Activated T-helper 1 cell treated with anti-CD3 and anti-CD28 coated beads, Interleukin-12 subunit alpha, Interleukin-12 subunit beta, Interleukin-2, Interleukin-4 antibody, amounts not matched to agents 30 ng/mL and 10 ng/mL and 1 ng/mL, durations not matched to agents 14 hours and 24 hours and 36 hours (primary cell): ENCODE measurements around the gene ZMYM5. TPM values are rescaled to one million over a fixed set of nuclear protein-coding genes. Genes with fewer than 3 reads are reported as not detected.
"Not testable (repeated sequence)": the region's sequence is repeated elsewhere in the genome, so short reads cannot be mapped to it uniquely, and the experiment has no call there.

ENCODE experiments used
- DNase-seq: peaks from one replicate; pipeline ENCODE4 v3.0.0; 2021; ENCODE audit warnings: low spot score
- H3K27ac Mint-ChIP-seq: one replicate; pipeline ENCODE4 v1.8.0; 2021; ENCODE audit warnings: mild to moderate bottlenecking, mixed read lengths
- H3K27me3 Mint-ChIP-seq: one replicate; pipeline ENCODE4 v1.8.0; 2022; ENCODE audit warnings: mild to moderate bottlenecking, moderate library complexity, mixed read lengths; ENCODE audit not compliant: insufficient read depth
- H3K36me3 Mint-ChIP-seq: one replicate; pipeline ENCODE4 v1.8.0; 2021; ENCODE audit warnings: low read depth, mixed read lengths
- H3K4me1 Mint-ChIP-seq: one replicate; pipeline ENCODE4 v1.8.0; 2021; ENCODE audit warnings: low read depth, mixed read lengths
- H3K4me3 Mint-ChIP-seq: one replicate; pipeline ENCODE4 v1.8.0; 2021; ENCODE audit warnings: mild to moderate bottlenecking, moderate library complexity, mixed read lengths
- H3K9me3 Mint-ChIP-seq: one replicate; pipeline ENCODE4 v1.8.0; 2021; ENCODE audit warnings: mixed read lengths
- intact Hi-C: fragments of 100-400 bp; cut with micrococcal nuclease; formaldehyde crosslinking; loops from one replicate; pipeline ENCODE4 v1.15.1; 2024
- total RNA-seq: library from RNA; stranded (reverse); gene quantifications from 2 replicates; pipeline ENCODE4 v1.2.3, GENCODE V29; 2022

The ZMYM5 gene
- 12.2 and 14.2 TPM in 2 replicates for total RNA-seq

- peak; percentile 95 for DNase-seq
- peaks cover 3% of the 10 kb centered on the region for H3K27me3 Mint-ChIP-seq
- intact Hi-C loops, result loop anchor here (1.0 to 10.0 kb wide), 10 partner anchors 81 to 1739 kb away; partner anchors contain the start of genes EEF1AKMT1, GJA3, MICU2 and MPHOSPH8
- peaks cover 15% of the 10 kb centered on the region for H3K36me3 Mint-ChIP-seq
- H3K4me3 Mint-ChIP-seq, result peak within 1 kb of the TSS; percentile 99
- H3K4me1 Mint-ChIP-seq, result peaks cover 43% of the 10 kb centered on the region
- H3K9me3 Mint-ChIP-seq, result no peaks in the 10 kb centered on the region
- peak within 1 kb of the TSS; percentile 97 for H3K27ac Mint-ChIP-seq
Measured at GRCh38 chr13:19863323-19864023, at the start of gene ZMYM5. Gene ZMYM5 (minus strand): TSS chr13:19863649. CDS start chr13:19852180, 11,469 bp downstream.

DNA sequence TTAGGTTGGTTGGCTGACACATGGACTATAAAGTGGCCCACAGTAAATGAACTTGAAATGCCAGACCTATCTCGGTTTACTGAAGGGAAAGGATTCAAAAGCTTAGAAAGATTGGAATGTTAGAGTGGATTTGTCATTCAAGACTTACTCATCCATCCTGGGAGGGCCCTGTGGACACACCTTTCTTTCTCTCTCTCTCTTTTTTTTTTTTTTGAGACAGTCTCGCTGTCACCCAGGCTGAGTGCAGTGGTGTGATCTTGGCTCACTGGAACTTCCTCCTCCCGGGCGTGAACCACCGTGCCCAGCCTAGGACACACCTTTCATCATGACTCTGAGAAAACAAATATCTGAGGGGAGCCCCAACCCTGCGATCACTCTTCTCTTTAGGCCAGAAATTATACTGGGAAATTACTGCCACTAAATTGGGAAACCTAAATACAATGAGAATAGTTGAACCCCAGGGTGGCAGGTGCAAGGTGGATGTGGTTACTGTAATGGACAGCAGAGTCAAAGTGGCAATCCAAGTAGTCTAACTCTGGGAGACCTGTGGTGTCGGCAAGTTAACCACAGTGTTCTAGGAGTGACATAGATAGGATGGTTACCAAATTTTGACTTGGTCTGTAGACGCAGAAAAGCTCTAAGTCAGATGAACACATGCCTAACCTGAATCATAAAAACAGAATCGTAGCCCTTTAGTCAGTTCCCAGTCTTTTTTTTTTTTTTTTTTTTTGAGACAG is 47.1 kb upstream of the ZMYM5 start:
- no peaks in the 10 kb centered on the region for H3K9me3 Mint-ChIP-seq
- no peaks in the 10 kb centered on the region for H3K36me3 Mint-ChIP-seq
- peaks cover 4% of the 10 kb centered on the region for H3K27me3 Mint-ChIP-seq
- intact Hi-C loops, result no loop called here
- DNase-seq, result no peak
- no peaks in the 10 kb centered on the region for H3K4me1 Mint-ChIP-seq
- H3K4me3 Mint-ChIP-seq, result no peak overlapping the region
- no peak overlapping the region for H3K27ac Mint-ChIP-seq

GRCh38 chr13:19908350-19908986 is 45.0 kb upstream of the ZMYM5 start:
- Mint-ChIP-seq H3K27me3 (peaks cover 7% of the 10 kb centered on the region), H3K4me1 (no peaks in the 10 kb centered on the region), H3K9me3 (no peaks in the 10 kb centered on the region), H3K4me3 (no peak overlapping the region), H3K36me3 (no peaks in the 10 kb centered on the region), H3K27ac (no peak overlapping the region)
- intact Hi-C loops, result no loop called here
- no peak for DNase-seq

DNA sequence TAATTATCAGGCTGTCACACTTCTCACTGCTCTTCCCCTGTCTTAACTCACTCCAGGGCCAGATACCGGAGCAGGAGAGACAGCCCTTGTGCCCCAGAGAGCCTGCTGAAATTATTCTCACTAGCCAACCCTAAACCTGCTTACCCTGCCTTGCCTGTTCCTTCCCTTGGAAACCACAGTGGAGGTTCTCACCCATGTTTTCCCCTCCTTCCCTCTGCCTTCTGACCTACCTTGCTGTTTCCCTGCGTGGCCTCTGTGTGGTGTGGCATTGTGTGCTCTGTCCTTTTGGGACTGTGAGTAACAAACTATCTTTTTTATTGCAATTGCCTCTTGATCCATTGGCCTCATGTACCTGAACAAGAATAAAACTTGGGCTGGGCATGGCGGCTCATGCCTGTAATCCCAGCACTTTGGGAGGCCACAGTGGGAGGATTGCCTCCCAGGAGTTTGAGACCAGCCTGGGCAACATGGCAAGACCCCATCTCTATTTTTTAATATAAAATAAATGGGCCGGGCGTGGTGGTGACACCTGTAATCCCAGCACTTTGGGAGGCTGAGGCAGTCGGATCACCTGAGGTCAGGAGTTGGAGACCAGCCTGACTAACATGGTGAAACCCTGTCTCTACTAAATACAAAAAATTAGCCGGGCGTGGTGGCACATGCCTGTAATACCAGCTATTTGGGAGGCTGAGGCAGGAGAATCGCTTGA is 42.2 kb upstream of the ZMYM5 start:
- H3K9me3 Mint-ChIP-seq, intact Hi-C loops, DNase-seq, H3K4me1 Mint-ChIP-seq, H3K27me3 Mint-ChIP-seq, H3K36me3 Mint-ChIP-seq, H3K27ac Mint-ChIP-seq, H3K4me3 Mint-ChIP-seq: not testable (repeated sequence)

DNA sequence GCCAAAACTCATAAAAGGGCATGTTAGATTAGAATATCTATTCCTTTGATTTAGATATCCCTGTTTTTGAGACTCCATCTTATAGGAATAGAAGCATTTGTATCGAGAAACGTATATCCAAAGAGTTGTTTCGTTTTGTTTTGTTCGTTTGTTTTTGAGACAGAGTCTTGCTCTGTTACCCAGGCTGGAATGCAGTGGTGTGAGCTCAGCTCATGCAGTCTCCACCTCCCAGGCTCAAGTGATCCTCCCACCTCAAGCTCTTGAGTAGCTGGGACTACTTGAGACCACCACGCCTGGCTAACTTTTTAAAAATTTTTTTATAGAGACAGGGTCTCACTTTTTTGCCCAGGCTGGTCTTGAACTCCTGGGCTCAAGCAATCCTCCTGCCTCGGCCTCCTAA is 26.6 kb upstream of the ZMYM5 start:
- Mint-ChIP-seq H3K36me3 (no peaks in the 10 kb centered on the region), H3K27me3 (peaks cover 2% of the 10 kb centered on the region), H3K9me3 (no peaks in the 10 kb centered on the region), H3K4me1 (no peaks in the 10 kb centered on the region), H3K27ac (no peak overlapping the region), H3K4me3 (no peak overlapping the region)
- no peak for DNase-seq
- intact Hi-C loops, result no loop called here

- Mint-ChIP-seq H3K4me3 (no peak overlapping the region), H3K27me3 (peaks cover 2% of the 10 kb centered on the region), H3K4me1 (no peaks in the 10 kb centered on the region), H3K36me3 (no peaks in the 10 kb centered on the region), H3K27ac (no peak overlapping the region), H3K9me3 (no peaks in the 10 kb centered on the region)
- DNase-seq, result no peak
- intact Hi-C loops, result no loop called here
Measured at GRCh38 chr13:19888799-19889198, 25.4 kb upstream of the ZMYM5 start.

- H3K4me1 Mint-ChIP-seq, result no peaks in the 10 kb centered on the region
- H3K36me3 Mint-ChIP-seq, result no peaks in the 10 kb centered on the region
- no peaks in the 10 kb centered on the region for H3K9me3 Mint-ChIP-seq
- no peak overlapping the region for H3K4me3 Mint-ChIP-seq
- peaks cover 8% of the 10 kb centered on the region for H3K27me3 Mint-ChIP-seq
- DNase-seq, result no peak
- no peak overlapping the region for H3K27ac Mint-ChIP-seq
- intact Hi-C loops, result no loop called here
Measured at GRCh38 chr13:19882231-19882630, 18.8 kb upstream of the ZMYM5 start.

DNA sequence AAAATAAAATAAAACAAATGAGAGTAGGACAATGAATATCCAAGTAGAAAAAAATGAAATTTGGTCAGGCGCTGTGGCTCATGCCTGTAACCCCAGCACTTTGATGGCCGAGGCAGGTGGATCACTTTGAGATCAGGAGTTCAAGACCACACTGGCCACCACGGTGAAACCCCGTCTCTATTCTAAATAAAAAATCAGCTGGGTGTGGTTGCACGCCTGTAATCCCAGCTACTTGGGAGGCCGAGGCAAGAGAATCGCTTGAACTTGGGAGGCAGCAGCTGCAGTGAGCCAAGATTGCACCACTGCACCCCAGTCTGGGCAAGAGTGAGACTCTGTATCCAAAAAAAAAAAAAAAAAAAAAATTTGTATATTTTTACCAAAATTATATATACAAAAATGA is 18.2 kb upstream of the ZMYM5 start:
- H3K4me3 Mint-ChIP-seq, result no peak overlapping the region
- intact Hi-C loops, result no loop called here
- H3K27me3 Mint-ChIP-seq, result peaks cover 8% of the 10 kb centered on the region
- DNase-seq, result no peak
- H3K27ac Mint-ChIP-seq, result no peak overlapping the region
- no peaks in the 10 kb centered on the region for H3K36me3 Mint-ChIP-seq
- H3K4me1 Mint-ChIP-seq, result no peaks in the 10 kb centered on the region
- H3K9me3 Mint-ChIP-seq, result no peaks in the 10 kb centered on the region

GRCh38 chr13:19864746-19865309 is 1.4 kb upstream of the ZMYM5 start:
- intact Hi-C loops, result loop anchor here (1.0 to 10.0 kb wide), 8 partner anchors 153 to 1737 kb away; partner anchors contain the start of genes EEF1AKMT1, GJA3, MICU2 and MPHOSPH8
- peak overlapping the region; percentile 99 for H3K27ac Mint-ChIP-seq
- peak overlapping the region; percentile 91 for H3K4me3 Mint-ChIP-seq
- peak; percentile 65 for DNase-seq
- H3K4me1 Mint-ChIP-seq, result peaks cover 36% of the 10 kb centered on the region
- peaks cover 3% of the 10 kb centered on the region for H3K27me3 Mint-ChIP-seq
- peaks cover 7% of the 10 kb centered on the region for H3K36me3 Mint-ChIP-seq
- H3K9me3 Mint-ChIP-seq, result no peaks in the 10 kb centered on the region

DNA sequence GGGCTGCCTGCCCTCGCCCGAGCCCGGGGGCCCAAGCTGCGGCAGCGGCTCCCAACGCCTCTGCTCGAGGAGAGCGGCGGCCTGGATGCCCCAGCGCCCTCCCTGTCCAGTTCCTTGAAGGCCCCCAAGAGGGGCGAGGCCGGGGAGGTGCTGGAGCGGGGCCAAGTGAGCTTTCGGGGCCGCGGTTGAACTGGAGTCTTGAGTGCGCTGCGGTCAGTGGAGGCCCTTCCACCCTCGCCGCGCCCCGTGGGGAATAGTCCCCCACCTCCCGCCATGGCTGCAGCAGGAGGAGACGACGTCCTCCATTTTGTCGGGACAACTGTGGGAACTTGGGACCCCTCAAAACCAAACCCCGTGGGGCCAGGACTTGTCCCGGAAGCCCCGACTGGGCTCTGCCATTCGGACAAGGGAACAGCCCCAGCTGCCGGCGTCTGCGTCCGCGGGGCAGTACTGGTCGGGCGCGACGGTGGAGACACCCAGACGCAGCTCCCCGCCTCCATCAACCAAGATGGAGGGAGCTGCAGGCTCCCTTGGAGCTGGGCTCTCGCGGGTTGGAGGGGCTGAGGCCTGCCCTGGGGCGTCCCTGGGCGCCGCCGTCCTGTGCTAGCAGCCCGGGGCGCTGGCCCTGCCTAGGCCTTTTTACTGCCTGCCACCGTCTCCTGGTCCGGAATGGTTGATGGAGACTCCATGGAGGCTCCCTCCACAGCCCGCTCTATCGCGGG is 736 bp upstream of the ZMYM5 start:
- Mint-ChIP-seq H3K4me3 (peak overlapping the region; percentile 91), H3K4me1 (peaks cover 37% of the 10 kb centered on the region), H3K27ac (peak overlapping the region; percentile 99), H3K36me3 (peaks cover 8% of the 10 kb centered on the region), H3K27me3 (peaks cover 3% of the 10 kb centered on the region), H3K9me3 (no peaks in the 10 kb centered on the region)
- peak; percentile 56 for DNase-seq
- intact Hi-C loops, result loop anchor here (1.0 to 10.0 kb wide), 8 partner anchors 152 to 1738 kb away; partner anchors contain the start of genes EEF1AKMT1, GJA3, MICU2 and MPHOSPH8

GRCh38 chr13:19862481-19863313 is 752 bp downstream of the ZMYM5 start:
- peak overlapping the region; percentile 97 for H3K27ac Mint-ChIP-seq
- H3K9me3 Mint-ChIP-seq, result peaks cover under 1% of the 10 kb centered on the region
- peak overlapping the region; percentile 99 for H3K4me3 Mint-ChIP-seq
- peaks cover 16% of the 10 kb centered on the region for H3K36me3 Mint-ChIP-seq
- peaks cover 37% of the 10 kb centered on the region for H3K4me1 Mint-ChIP-seq
- no peaks in the 10 kb centered on the region for H3K27me3 Mint-ChIP-seq
- DNase-seq, result peak; percentile 34
- intact Hi-C loops, result loop anchor here (1.0 to 10.0 kb wide), 8 partner anchors 80 to 1740 kb away; partner anchors contain the start of genes GJA3, MICU2, PSPC1 and XPO4
